NCI-H526 treated with DMSO at 0.1 percent for 48 hours (cell line): ENCODE results near the gene GSTM2.
"Not testable (repeated sequence)": the region's sequence is repeated elsewhere in the genome, so short reads cannot be mapped to it uniquely, and the experiment has no call there.

Source experiments
- DNase-seq: peaks from one replicate; lab custom pipeline; 2025; lab: John Stamatoyannopoulos, UW

The GSTM2 gene

GRCh38 chr1:109677459-109677858 lies 9.6 kb downstream of the GSTM2 start:
- DNase-seq: no peak

GRCh38 chr1:109678637-109679036 lies 10.8 kb downstream of the GSTM2 start:
- not testable (repeated sequence) for DNase-seq

GRCh38 chr1:109684777-109685176 lies 16.9 kb downstream of the GSTM2 start:
- not testable (repeated sequence) for DNase-seq

- DNase-seq: not testable (repeated sequence)
Measured at GRCh38 chr1:109685399-109685798, 17.5 kb downstream of the GSTM2 start.

GRCh38 chr1:109685890-109686289 lies 18.0 kb downstream of the GSTM2 start:
- not testable (repeated sequence) for DNase-seq

- not testable (repeated sequence) for DNase-seq
Measured at GRCh38 chr1:109687109-109687508, 19.3 kb downstream of the GSTM2 start.

- no peak for DNase-seq
Measured at GRCh38 chr1:109687641-109688499, 20.0 kb downstream of the GSTM2 start, which contains the start of gene GSTM1. TSS of gene GSTM1 (plus strand) at chr1:109687817. CDS start at chr1:109687874, 57 bp downstream.

GRCh38 chr1:109689844-109690405 lies 22.1 kb downstream of the GSTM2 start:
- DNase-seq: no peak

GRCh38 chr1:109691759-109692158 lies 23.9 kb downstream of the GSTM2 start:
- DNase-seq: no peak

GRCh38 chr1:109694400-109694799 lies 26.5 kb downstream of the GSTM2 start:
- not testable (repeated sequence) for DNase-seq

GRCh38 chr1:109695138-109695537 lies 27.3 kb downstream of the GSTM2 start:
- DNase-seq: not testable (repeated sequence)

GRCh38 chr1:109697066-109697465 lies 29.2 kb downstream of the GSTM2 start:
- DNase-seq: no peak

- not testable (repeated sequence) for DNase-seq
Measured at GRCh38 chr1:109697861-109698260, 30.0 kb downstream of the GSTM2 start.

- DNase-seq: not testable (repeated sequence)
Measured at GRCh38 chr1:109702940-109703339, 35.1 kb downstream of the GSTM2 start.

- no peak for DNase-seq
Measured at GRCh38 chr1:109704173-109704572, 36.3 kb downstream of the GSTM2 start.

- no peak for DNase-seq
Measured at GRCh38 chr1:109705411-109705810, 37.6 kb downstream of the GSTM2 start.

- not testable (repeated sequence) for DNase-seq
Measured at GRCh38 chr1:109708949-109709348, 41.1 kb downstream of the GSTM2 start.

- DNase-seq: not testable (repeated sequence)
Measured at GRCh38 chr1:109709822-109710221, 42.0 kb downstream of the GSTM2 start.

- not testable (repeated sequence) for DNase-seq
Measured at GRCh38 chr1:109711593-109712320, 43.9 kb downstream of the GSTM2 start, which contains the start of gene GSTM5. TSS of gene GSTM5 (plus strand) at chr1:109712251. CDS start at chr1:109712313, 62 bp downstream.

- DNase-seq: no peak
Measured at GRCh38 chr1:109712321-109712864, 44.5 kb downstream of the GSTM2 start.

GRCh38 chr1:109713636-109714035 lies 45.8 kb downstream of the GSTM2 start:
- DNase-seq: no peak
